ENCODE results near the gene PIK3R6. TPM values are rescaled to one million over a fixed set of nuclear protein-coding genes. Genes with fewer than 3 reads are reported as not detected.

PIK3R6 gene
- total RNA-seq, 1 experiment from 2014 or later, result not detected

DNA sequence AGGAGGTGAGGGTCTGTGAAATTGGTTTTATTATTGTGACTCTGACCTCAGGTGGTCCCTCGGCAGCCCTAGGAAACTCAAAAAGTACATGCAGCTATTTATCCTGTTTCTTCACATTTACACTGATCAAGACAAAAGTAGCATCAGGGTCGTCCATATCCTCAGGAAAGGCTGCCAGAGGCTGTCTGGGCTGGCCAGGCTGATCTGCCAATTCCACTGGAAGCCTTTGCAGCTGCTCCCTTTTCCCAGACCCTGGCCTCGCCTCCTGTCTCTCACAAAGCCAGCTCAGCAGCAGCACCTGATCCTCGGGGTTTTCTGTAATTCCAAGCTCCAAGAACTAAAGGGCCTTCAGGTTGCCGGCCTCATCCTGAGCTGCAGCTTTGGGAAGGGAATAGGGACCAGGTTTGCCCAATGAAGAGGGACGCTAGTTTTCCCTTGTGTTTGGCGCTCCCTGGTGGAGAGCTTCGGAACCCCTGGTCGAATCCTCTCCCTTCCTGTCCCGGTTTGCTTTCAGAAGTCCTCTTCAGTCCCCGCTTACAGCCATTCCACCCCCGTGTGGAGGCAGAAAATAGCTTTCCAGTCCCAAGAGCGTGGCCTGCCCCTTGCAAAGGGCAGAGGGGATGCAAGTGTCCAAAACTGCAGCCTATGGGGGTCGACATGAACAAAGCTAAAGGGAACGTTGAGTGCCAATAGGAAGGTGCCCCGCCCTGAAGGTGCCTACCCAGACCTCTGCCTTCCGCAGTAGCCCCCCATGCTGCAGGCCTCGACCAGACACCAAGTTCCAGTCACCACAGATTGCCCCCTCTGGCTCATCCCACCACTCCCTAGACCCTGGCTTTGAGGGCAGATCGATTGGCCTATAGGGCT, 81.7 kb downstream of the PIK3R6 start:
- H2BK20ac ChIP-seq (ENCODE audit: low read depth, low read length, poor library complexity, severe bottlenecking), result no peak overlapping the region
- H3K27ac ChIP-seq (ENCODE audit: insufficient read length, low read depth, low read length), result no peak overlapping the region
- peak; percentile 94 for DNase-seq
- no peak overlapping the region for H2BK15ac ChIP-seq (ENCODE audit: low read depth, low read length)
- H2BK12ac ChIP-seq (ENCODE audit: insufficient read length, low read depth, low read length), result no peak overlapping the region
- no peak overlapping the region for H2BK5ac ChIP-seq (ENCODE audit: insufficient read length, low read length)
- WGBS (ENCODE audit: extremely low coverage, insufficient read length, low lambda C conversion rate), result no CpG with 5 or more reads among the region's 19 CpGs
- no peak overlapping the region for H3K56ac ChIP-seq (ENCODE audit: insufficient read length, low read depth, low read length)
- H3K18ac ChIP-seq (ENCODE audit: insufficient read length, low read depth, low read length), result no peak overlapping the region
- H4K5ac ChIP-seq (ENCODE audit: insufficient read length, low read depth, low read length), result no peak overlapping the region
- H3T11ph ChIP-seq (ENCODE audit: low read length), result no peak overlapping the region
- H2BK120ac ChIP-seq (ENCODE audit: low read depth, low read length, poor library complexity, severe bottlenecking), result no peak overlapping the region
- no peak overlapping the region for H3K14ac ChIP-seq (ENCODE audit: insufficient read depth, low read length)
- H4K91ac ChIP-seq (ENCODE audit: insufficient read length, low read depth, low read length), result no peak overlapping the region
- H3K4me2 ChIP-seq (ENCODE audit: insufficient read depth, insufficient read length, low read length), result no peak overlapping the region
- no peak overlapping the region for H2AFZ ChIP-seq (ENCODE audit: low read length)
- H3K27ac Mint-ChIP-seq, result no peak overlapping the region
- no peak overlapping the region for H3K4me3 Mint-ChIP-seq
- no peaks in the 10 kb centered on the region for H3K27me3 ChIP-seq (ENCODE audit: insufficient read depth, low read length)
- no peaks in the 10 kb centered on the region for H3K36me3 Mint-ChIP-seq (ENCODE audit: insufficient read depth in 1 of 3, low read depth in 3 of 3)
- H4K8ac ChIP-seq (replicated peaks; ENCODE audit: insufficient read length, low read depth, low read length), result no peak overlapping the region
- no peaks in the 10 kb centered on the region for H3K23me2 ChIP-seq (ENCODE audit: insufficient read length, low read depth, low read length, poor library complexity, severe bottlenecking)
- no peaks in the 10 kb centered on the region for H4K20me1 ChIP-seq (ENCODE audit: control insufficient read depth, insufficient read depth, insufficient read length)
- H3K4me1 Mint-ChIP-seq, result peaks cover 24 to 26% of the 10 kb centered on the region in 2 experiments
- H3K79me1 ChIP-seq (ENCODE audit: insufficient read depth, low read depth, low read length, poor library complexity, severe bottlenecking), result no peaks in the 10 kb centered on the region
- H3K9me3 Mint-ChIP-seq, result no peaks in the 10 kb centered on the region; a peak in 1 of 5 replicates
- no peak overlapping the region for H3K9ac ChIP-seq (ENCODE audit: extremely low read depth, insufficient read length, low read length)
- no peaks in the 10 kb centered on the region for H3K9me3 ChIP-seq (ENCODE audit: control insufficient read depth, low read depth, low read length)
- no peaks in the 10 kb centered on the region for H3K79me2 ChIP-seq (ENCODE audit: insufficient read depth, low read length)
- no peak overlapping the region for H3K23ac ChIP-seq (ENCODE audit: insufficient read length, low read depth, low read length)
- no peak overlapping the region for H3K4ac ChIP-seq (ENCODE audit: low read depth, low read length)
- H3K27me3 Mint-ChIP-seq (ENCODE audit: low read depth), result no peaks in the 10 kb centered on the region; the same call in 1 of the 2 replicates
- H2AK5ac ChIP-seq (ENCODE audit: insufficient read length, low read length), result no peak overlapping the region
- no peaks in the 10 kb centered on the region for H3K4me1 ChIP-seq (ENCODE audit: insufficient read depth, low read length)
- TF ChIP-seq CTCF (conservative IDR thresholded peaks at IDR 0.05), result peak; percentile 95
